Liver (tissue), 10 donors: ENCODE measurements around the gene LILRB5. TPM values are rescaled to one million over a fixed set of nuclear protein-coding genes. Genes with fewer than 3 reads are reported as not detected.

Source experiments
- DNase-seq: peaks from one replicate; pipeline ENCODE4 v3.0.0-alpha.2; 2017; ENCODE audit warnings: low spot score
- H3K27ac ChIP-seq, 2 donors: one replicate each; pipeline ENCODE4 v1.7.0; 2013; ENCODE audit warnings: inconsistent platforms in 2 of 2, low read length in 2 of 2, control low read depth in 1 of 2, low read depth in 1 of 2, mild to moderate bottlenecking in 1 of 2
- H3K27me3 ChIP-seq, 4 donors: one replicate each; pipeline versions ENCODE4 v1.6.1 to v1.7.0; 2013; ENCODE audit warnings: low read length in 3 of 4, inconsistent platforms in 1 of 4, mild to moderate bottlenecking in 1 of 4, moderate library complexity in 1 of 4; ENCODE audit not compliant: control insufficient read depth in 4 of 4, insufficient read depth in 4 of 4
- H3K36me3 ChIP-seq, 4 donors: one replicate each; pipeline versions ENCODE4 v1.6.1 to v1.7.0; 2013; ENCODE audit warnings: low read length in 3 of 4, mild to moderate bottlenecking in 3 of 4, low read depth in 1 of 4, moderate library complexity in 1 of 4; ENCODE audit not compliant: control insufficient read depth in 4 of 4, insufficient read depth in 3 of 4
- H3K4me1 ChIP-seq, 4 donors: one replicate each; pipeline versions ENCODE4 v1.6.1 to v1.7.0; 2013; ENCODE audit warnings: low read length in 3 of 4, mild to moderate bottlenecking in 3 of 4, moderate library complexity in 1 of 4; ENCODE audit not compliant: control insufficient read depth in 4 of 4, insufficient read depth in 4 of 4
- H3K4me3 ChIP-seq, 3 donors: one replicate each; pipeline versions ENCODE4 v1.6.1 to v1.7.0; 2013; ENCODE audit warnings: low read length in 3 of 3, control low read depth in 1 of 3, low read depth in 1 of 3, mild to moderate bottlenecking in 1 of 3
- H3K9ac ChIP-seq, 2 donors: one replicate each; pipeline ENCODE4 v1.7.0; 2013; ENCODE audit warnings: low read length in 2 of 2, mild to moderate bottlenecking in 2 of 2, moderate library complexity in 2 of 2, control low read depth in 1 of 2, low read depth in 1 of 2
- H3K9me3 ChIP-seq, 4 donors: one replicate each; pipeline versions ENCODE4 v1.6.1 to v1.7.0; 2013; ENCODE audit warnings: low read length in 3 of 4; ENCODE audit not compliant: control insufficient read depth in 4 of 4
- EGR1 ChIP-seq, 2 donors: IDR thresholded peaks; 2 replicates each; pipeline ENCODE4 v1.6.1; 2016 to 2018; ENCODE audit warnings: antibody characterized with exemption in 2 of 2, low read depth in 2 of 2
- FOXA2 ChIP-seq: IDR thresholded peaks from 2 replicates; pipeline ENCODE4 v1.6.1; 2016; ENCODE audit warnings: antibody characterized with exemption
- GABPA ChIP-seq, 2 donors: IDR thresholded peaks in 1 of 2; conservative IDR thresholded peaks in 1 of 2; 2 replicates each; pipeline ENCODE4 v1.6.1; 2016; ENCODE audit warnings: antibody characterized with exemption in 2 of 2, mild to moderate bottlenecking in 1 of 2, moderate library complexity in 1 of 2
- HNF4A ChIP-seq, 2 donors: conservative IDR thresholded peaks; 2 replicates each; pipeline ENCODE4 v1.6.1; 2016; ENCODE audit warnings: antibody characterized with exemption in 2 of 2, mild to moderate bottlenecking in 2 of 2
- HNF4G ChIP-seq: IDR thresholded peaks from 2 replicates; pipeline ENCODE4 v1.6.1; 2016; ENCODE audit warnings: antibody characterized with exemption
- RAD21 ChIP-seq, 2 donors: IDR thresholded peaks; 2 replicates each; pipeline ENCODE4 v1.6.1; 2016; ENCODE audit warnings: antibody characterized with exemption in 2 of 2, mild to moderate bottlenecking in 2 of 2
- SP1 ChIP-seq: IDR thresholded peaks from 2 replicates; pipeline ENCODE4 v1.6.1; 2018; ENCODE audit warnings: antibody characterized with exemption, mild to moderate bottlenecking
- YY1 ChIP-seq: IDR thresholded peaks from 2 replicates; pipeline ENCODE4 v1.6.1; 2016; ENCODE audit warnings: antibody characterized with exemption, mild to moderate bottlenecking
- WGBS: extraction: QIAGEN DNeasy Blood & Tissue Kit; methylation state at CpG from one replicate; pipeline ENCODE4 v1.1.7; 2013; 5-methylcytosine and 5-hydroxymethylcytosine counted together
- polyA plus RNA-seq, 2 donors: library from polyadenylated mRNA; stranded (reverse) in 1 of 2; unstranded in 1 of 2; fragments of 200-250 nt in 1 of 2; fragments of >200 nt in 1 of 2; fragmentation: Nextera tagmentation in 1 of 2; extraction: Ambion mirVana in 1 of 2; gene quantifications; one replicate each; pipeline versions ENCODE4 v1.2.1 to v1.2.3, GENCODE V29; 2013 to 2015
- small RNA-seq: library from RNA; depleted of rRNA; stranded (forward); fragments of <200 nt; gene quantifications from one replicate; pipeline ENCODE3, GENCODE V24; 2014
- total RNA-seq, 2 donors: library from RNA; depleted of rRNA; stranded (reverse); fragments of >200 nt; gene quantifications; one replicate each; pipeline ENCODE4 v1.2.3, GENCODE V29; 2014
- TF ChIP-seq, protein P1 (sequence below): IDR thresholded peaks from 2 replicates; pipeline ENCODE4 v1.6.1; 2016; ENCODE audit warnings: antibody characterized with exemption
- TF ChIP-seq, protein P2 (sequence below): IDR thresholded peaks from 2 replicates; pipeline ENCODE4 v1.6.1; 2016; ENCODE audit warnings: antibody characterized with exemption, mild to moderate bottlenecking
- TF ChIP-seq, protein P3 (sequence below): IDR thresholded peaks from 2 replicates; pipeline ENCODE4 v1.6.1; 2016; ENCODE audit warnings: antibody characterized with exemption
- TF ChIP-seq, protein P4 (sequence below): IDR thresholded peaks from 2 replicates; pipeline ENCODE4 v1.6.1; 2016; ENCODE audit warnings: antibody characterized with exemption
- donor health status: healthy.
- donor health status: healthy.
- donor health status: healthy.
- donor health status: healthy.
- donor health status: healthy.

LILRB5 gene
- total and polyA plus RNA-seq, 4 donors, result 5.1 to 10.8 (median 6.3) TPM

DNA sequence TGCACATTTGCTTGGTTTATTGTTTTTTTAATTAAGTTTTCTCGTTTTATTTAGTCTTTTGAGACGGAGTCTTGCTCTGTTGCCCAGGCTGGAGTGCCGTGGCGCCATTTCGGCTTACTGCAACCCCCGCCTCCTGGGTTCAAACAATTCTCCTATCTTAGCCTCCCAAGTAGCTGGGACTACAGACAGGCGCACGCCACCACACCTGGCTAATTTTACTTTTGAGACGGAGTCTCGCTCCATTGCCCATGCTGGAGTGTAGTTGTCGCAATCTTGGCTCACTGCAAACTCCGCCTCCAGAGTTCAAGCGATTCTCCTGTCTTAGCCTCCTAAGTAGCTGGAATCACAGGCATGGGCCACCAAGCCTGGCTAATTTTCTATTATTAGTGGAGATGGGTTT lies 55.1 kb downstream of the LILRB5 start:
- TF ChIP-seq GABPA (IDR thresholded peaks at IDR 0.05 in 1 of 2, conservative IDR thresholded peaks at IDR 0.05 in 1 of 2) (no peak), SP1 (no peak), EGR1 (IDR thresholded peaks at IDR 0.05; ENCODE audit: low read depth in 2 of 2) (no peak), RAD21 (IDR thresholded peaks at IDR 0.05) (no peak), HNF4G (no peak), YY1 (no peak), FOXA2 (no peak)
- Histone ChIP-seq H3K9me3 (no peaks in the 10 kb centered on the region), H3K4me3 (peak overlapping the region; percentile 66 to 98 (median 86)), H3K27me3 (no peaks in the 10 kb centered on the region), H3K4me1 (peaks cover 12 to 66% (median 55%) of the 10 kb centered on the region in 4 donors), H3K27ac (peak overlapping the region; percentile 42 to 91), H3K9ac (peak overlapping the region; percentile 96 to 99), H3K36me3 (peaks cover 19 to 41% (median 27%) of the 10 kb centered on the region in 4 donors)
- no peak for DNase-seq
- 47% methylated on average over 13 of the region's 13 CpGs for WGBS

DNA sequence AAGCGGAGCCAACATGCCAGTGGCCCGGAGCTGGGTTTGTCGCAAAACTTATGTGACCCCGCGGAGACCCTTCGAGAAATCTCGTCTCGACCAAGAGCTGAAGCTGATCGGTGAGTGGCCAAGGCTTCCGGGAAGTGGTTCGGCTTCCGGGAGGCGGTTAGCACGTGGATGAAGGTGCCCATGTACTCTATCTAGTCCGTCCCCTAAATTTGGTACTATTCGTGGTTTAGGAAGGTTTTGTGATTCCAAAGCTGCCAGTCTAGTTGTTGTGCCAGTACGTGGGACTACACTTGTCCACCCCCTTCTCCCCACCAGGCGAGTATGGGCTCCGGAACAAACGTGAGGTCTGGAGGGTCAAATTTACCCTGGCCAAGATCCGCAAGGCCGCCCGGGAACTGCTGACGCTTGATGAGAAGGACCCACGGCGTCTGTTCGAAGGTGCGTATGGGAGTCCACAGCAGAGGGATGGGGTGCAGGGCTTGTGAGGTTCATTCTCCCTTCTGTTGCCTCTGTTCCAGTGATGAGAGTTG lies 55.8 kb downstream of the LILRB5 start:
- Histone ChIP-seq H3K27me3 (no peaks in the 10 kb centered on the region), H3K4me1 (peaks cover 10 to 63% (median 51%) of the 10 kb centered on the region in 4 donors), H3K36me3 (peaks cover 14 to 34% (median 21%) of the 10 kb centered on the region in 4 donors), H3K4me3 (peak overlapping the region; percentile 66 to 98 (median 86)), H3K27ac (peak overlapping the region; percentile 91 to 99), H3K9ac (peak overlapping the region; percentile 96 to 99), H3K9me3 (no peaks in the 10 kb centered on the region)
- WGBS, result 1% methylated on average over 28 of the region's 28 CpGs
- no peak for TF ChIP-seq HNF4A (conservative IDR thresholded peaks at IDR 0.05)
- TF ChIP-seq HNF4G, result no peak
- TF ChIP-seq, protein P1, sequence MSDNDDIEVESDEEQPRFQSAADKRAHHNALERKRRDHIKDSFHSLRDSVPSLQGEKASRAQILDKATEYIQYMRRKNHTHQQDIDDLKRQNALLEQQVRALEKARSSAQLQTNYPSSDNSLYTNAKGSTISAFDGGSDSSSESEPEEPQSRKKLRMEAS, result no peak
- TF ChIP-seq, protein P2, sequence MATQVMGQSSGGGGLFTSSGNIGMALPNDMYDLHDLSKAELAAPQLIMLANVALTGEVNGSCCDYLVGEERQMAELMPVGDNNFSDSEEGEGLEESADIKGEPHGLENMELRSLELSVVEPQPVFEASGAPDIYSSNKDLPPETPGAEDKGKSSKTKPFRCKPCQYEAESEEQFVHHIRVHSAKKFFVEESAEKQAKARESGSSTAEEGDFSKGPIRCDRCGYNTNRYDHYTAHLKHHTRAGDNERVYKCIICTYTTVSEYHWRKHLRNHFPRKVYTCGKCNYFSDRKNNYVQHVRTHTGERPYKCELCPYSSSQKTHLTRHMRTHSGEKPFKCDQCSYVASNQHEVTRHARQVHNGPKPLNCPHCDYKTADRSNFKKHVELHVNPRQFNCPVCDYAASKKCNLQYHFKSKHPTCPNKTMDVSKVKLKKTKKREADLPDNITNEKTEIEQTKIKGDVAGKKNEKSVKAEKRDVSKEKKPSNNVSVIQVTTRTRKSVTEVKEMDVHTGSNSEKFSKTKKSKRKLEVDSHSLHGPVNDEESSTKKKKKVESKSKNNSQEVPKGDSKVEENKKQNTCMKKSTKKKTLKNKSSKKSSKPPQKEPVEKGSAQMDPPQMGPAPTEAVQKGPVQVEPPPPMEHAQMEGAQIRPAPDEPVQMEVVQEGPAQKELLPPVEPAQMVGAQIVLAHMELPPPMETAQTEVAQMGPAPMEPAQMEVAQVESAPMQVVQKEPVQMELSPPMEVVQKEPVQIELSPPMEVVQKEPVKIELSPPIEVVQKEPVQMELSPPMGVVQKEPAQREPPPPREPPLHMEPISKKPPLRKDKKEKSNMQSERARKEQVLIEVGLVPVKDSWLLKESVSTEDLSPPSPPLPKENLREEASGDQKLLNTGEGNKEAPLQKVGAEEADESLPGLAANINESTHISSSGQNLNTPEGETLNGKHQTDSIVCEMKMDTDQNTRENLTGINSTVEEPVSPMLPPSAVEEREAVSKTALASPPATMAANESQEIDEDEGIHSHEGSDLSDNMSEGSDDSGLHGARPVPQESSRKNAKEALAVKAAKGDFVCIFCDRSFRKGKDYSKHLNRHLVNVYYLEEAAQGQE, result no peak
- TF ChIP-seq, protein P3, sequence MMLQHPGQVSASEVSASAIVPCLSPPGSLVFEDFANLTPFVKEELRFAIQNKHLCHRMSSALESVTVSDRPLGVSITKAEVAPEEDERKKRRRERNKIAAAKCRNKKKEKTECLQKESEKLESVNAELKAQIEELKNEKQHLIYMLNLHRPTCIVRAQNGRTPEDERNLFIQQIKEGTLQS, result no peak
- TF ChIP-seq, protein P4, sequence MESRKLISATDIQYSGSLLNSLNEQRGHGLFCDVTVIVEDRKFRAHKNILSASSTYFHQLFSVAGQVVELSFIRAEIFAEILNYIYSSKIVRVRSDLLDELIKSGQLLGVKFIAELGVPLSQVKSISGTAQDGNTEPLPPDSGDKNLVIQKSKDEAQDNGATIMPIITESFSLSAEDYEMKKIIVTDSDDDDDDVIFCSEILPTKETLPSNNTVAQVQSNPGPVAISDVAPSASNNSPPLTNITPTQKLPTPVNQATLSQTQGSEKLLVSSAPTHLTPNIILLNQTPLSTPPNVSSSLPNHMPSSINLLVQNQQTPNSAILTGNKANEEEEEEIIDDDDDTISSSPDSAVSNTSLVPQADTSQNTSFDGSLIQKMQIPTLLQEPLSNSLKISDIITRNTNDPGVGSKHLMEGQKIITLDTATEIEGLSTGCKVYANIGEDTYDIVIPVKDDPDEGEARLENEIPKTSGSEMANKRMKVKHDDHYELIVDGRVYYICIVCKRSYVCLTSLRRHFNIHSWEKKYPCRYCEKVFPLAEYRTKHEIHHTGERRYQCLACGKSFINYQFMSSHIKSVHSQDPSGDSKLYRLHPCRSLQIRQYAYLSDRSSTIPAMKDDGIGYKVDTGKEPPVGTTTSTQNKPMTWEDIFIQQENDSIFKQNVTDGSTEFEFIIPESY, result peak; percentile 97
- no peak for TF ChIP-seq RAD21 (IDR thresholded peaks at IDR 0.05)
- DNase-seq, result no peak

Small RNA genes lying within 50 kb of the gene (small RNA-seq; reads per million reads assigned to genes)
- not detected for gene AC245884.12
- not detected for gene MIR4752
- not detected for gene RNU6-1307P

Other genes starting within 250 kb of the LILRB5 start
- gene VSTM1, start 193.4 kb downstream of the LILRB5 start, total RNA-seq, result 1 to 10 TPM in 1 of 2 donors, not detected in 1; 1.3 TPM
- gene VSTM1, start 193.4 kb downstream of the LILRB5 start, polyA plus RNA-seq, result under 1 TPM in 1 of 2 donors, not detected in 1; 0.07 TPM
- gene TARM1, start 175.9 kb downstream of the LILRB5 start, total RNA-seq, result not detected
- not detected for gene TARM1, start 175.9 kb downstream of the LILRB5 start, polyA plus RNA-seq
- gene OSCAR, start 156.5 kb downstream of the LILRB5 start, total RNA-seq, result 1 to 10 TPM in 1 of 2 donors, under 1 TPM in 1; 0.65 to 1.0 TPM
- gene OSCAR, start 156.5 kb downstream of the LILRB5 start, polyA plus RNA-seq, result 1 to 10 TPM in 1 of 2 donors, under 1 TPM in 1; 0.60 to 2.0 TPM
- gene NDUFA3, start 154.4 kb downstream of the LILRB5 start, total RNA-seq, result 10 to 100 TPM in 1 of 2 donors, 1 to 10 TPM in 1; 5.9 to 10.6 TPM
- 100 to 1,000 TPM; 126 to 343 TPM for gene NDUFA3, start 154.4 kb downstream of the LILRB5 start, polyA plus RNA-seq
- 1 to 10 TPM; 2.4 to 4.9 TPM for gene TFPT, start 141.6 kb downstream of the LILRB5 start, total RNA-seq
- gene TFPT, start 141.6 kb downstream of the LILRB5 start, polyA plus RNA-seq, result 1 to 10 TPM; 3.5 to 5.6 TPM
- gene PRPF31, start 141.5 kb downstream of the LILRB5 start, total RNA-seq, result 10 to 100 TPM; 23.8 to 33.0 TPM
- 10 to 100 TPM; 25.8 to 31.7 TPM for gene PRPF31, start 141.5 kb downstream of the LILRB5 start, polyA plus RNA-seq
- 10 to 100 TPM in 1 of 2 donors, 1 to 10 TPM in 1; 6.3 to 13.0 TPM for gene CNOT3, start 119.5 kb downstream of the LILRB5 start, total RNA-seq
- 10 to 100 TPM in 1 of 2 donors, 1 to 10 TPM in 1; 3.7 to 11.9 TPM for gene CNOT3, start 119.5 kb downstream of the LILRB5 start, polyA plus RNA-seq
- 1 to 10 TPM; 2.6 to 3.0 TPM for gene LENG1, start 97.6 kb downstream of the LILRB5 start, total RNA-seq
- gene LENG1, start 97.6 kb downstream of the LILRB5 start, polyA plus RNA-seq, result 1 to 10 TPM; 2.8 to 4.4 TPM
- 1 to 10 TPM in 1 of 2 donors, under 1 TPM in 1; 0.23 to 1.8 TPM for gene TMC4, start 84.1 kb downstream of the LILRB5 start, total RNA-seq
- 1 to 10 TPM in 1 of 2 donors, under 1 TPM in 1; 0.92 to 2.4 TPM for gene TMC4, start 84.1 kb downstream of the LILRB5 start, polyA plus RNA-seq
- gene MBOAT7, start 67.7 kb downstream of the LILRB5 start, total RNA-seq, result 10 to 100 TPM; 10.3 to 10.6 TPM
- gene MBOAT7, start 67.7 kb downstream of the LILRB5 start, polyA plus RNA-seq, result 10 to 100 TPM; 19.3 to 31.5 TPM
- gene TSEN34, start 66.0 kb downstream of the LILRB5 start, total RNA-seq, result 10 to 100 TPM; 21.8 to 37.9 TPM
- gene TSEN34, start 66.0 kb downstream of the LILRB5 start, polyA plus RNA-seq, result 10 to 100 TPM; 15.5 to 27.4 TPM
- 1,000 to 10,000 TPM in 1 of 2 donors, 100 to 1,000 TPM in 1; 745 to 1,462 TPM for gene RPS9, start 56.4 kb downstream of the LILRB5 start, total RNA-seq
- gene RPS9, start 56.4 kb downstream of the LILRB5 start, polyA plus RNA-seq, result 1,000 to 10,000 TPM in 1 of 2 donors, 100 to 1,000 TPM in 1; 290 to 1,080 TPM
- 10 to 100 TPM in 1 of 2 donors, 1 to 10 TPM in 1; 2.5 to 10.5 TPM for gene LILRB3, start 34.3 kb downstream of the LILRB5 start, total RNA-seq
- 1 to 10 TPM; 2.2 to 4.2 TPM for gene LILRB3, start 34.3 kb downstream of the LILRB5 start, polyA plus RNA-seq
- 1 to 10 TPM; 1.4 to 2.8 TPM for gene LILRA6, start 14.5 kb downstream of the LILRB5 start, total RNA-seq
- gene LILRA6, start 14.5 kb downstream of the LILRB5 start, polyA plus RNA-seq, result 1 to 10 TPM; 1.0 to 1.9 TPM
- 1 to 10 TPM; 4.6 to 5.7 TPM for gene LILRB2, start 23.8 kb upstream of the LILRB5 start, total RNA-seq
- gene LILRB2, start 23.8 kb upstream of the LILRB5 start, polyA plus RNA-seq, result 1 to 10 TPM; 2.2 to 6.1 TPM
- 1 to 10 TPM; 6.4 to 8.7 TPM for gene LILRA5, start 55.9 kb upstream of the LILRB5 start, total RNA-seq
- gene LILRA5, start 55.9 kb upstream of the LILRB5 start, polyA plus RNA-seq, result 1 to 10 TPM in 1 of 2 donors, under 1 TPM in 1; 0.58 to 2.8 TPM
- under 1 TPM; 0.08 to 0.23 TPM for gene LILRA4, start 81.9 kb upstream of the LILRB5 start, total RNA-seq
- under 1 TPM; 0.06 to 0.33 TPM for gene LILRA4, start 81.9 kb upstream of the LILRB5 start, polyA plus RNA-seq
- 10 to 100 TPM in 1 of 2 donors, 1 to 10 TPM in 1; 4.5 to 16.3 TPM for gene LAIR1, start 107.7 kb upstream of the LILRB5 start, total RNA-seq
- gene LAIR1, start 107.7 kb upstream of the LILRB5 start, polyA plus RNA-seq, result 1 to 10 TPM; 1.2 to 5.1 TPM
- 1 to 10 TPM in 1 of 2 donors, under 1 TPM in 1; 0.42 to 1.1 TPM for gene TTYH1, start 158.2 kb upstream of the LILRB5 start, total RNA-seq
- gene TTYH1, start 158.2 kb upstream of the LILRB5 start, polyA plus RNA-seq, result under 1 TPM; 0.28 to 0.79 TPM
- gene LENG8, start 191.9 kb upstream of the LILRB5 start, total RNA-seq, result 10 to 100 TPM; 16.0 to 46.7 TPM
- gene LENG8, start 191.9 kb upstream of the LILRB5 start, polyA plus RNA-seq, result 10 to 100 TPM in 1 of 2 donors, 1 to 10 TPM in 1; 6.9 to 21.4 TPM
- 1 to 10 TPM; 1.3 to 6.9 TPM for gene LENG9, start 206.5 kb upstream of the LILRB5 start, total RNA-seq
- gene LENG9, start 206.5 kb upstream of the LILRB5 start, polyA plus RNA-seq, result 1 to 10 TPM in 1 of 2 donors, under 1 TPM in 1; 0.19 to 2.6 TPM
- under 1 TPM; 0.28 to 0.84 TPM for gene CDC42EP5, start 216.0 kb upstream of the LILRB5 start, total RNA-seq
- 1 to 10 TPM in 1 of 2 donors, not detected in 1; 2.2 TPM for gene CDC42EP5, start 216.0 kb upstream of the LILRB5 start, polyA plus RNA-seq
- under 1 TPM in 1 of 2 donors, not detected in 1; 0.19 TPM for gene LAIR2, start 245.6 kb upstream of the LILRB5 start, total RNA-seq
- gene LAIR2, start 245.6 kb upstream of the LILRB5 start, polyA plus RNA-seq, result under 1 TPM in 1 of 2 donors, not detected in 1; 0.24 TPM